Neural crest cell (in vitro differentiated cells): ENCODE measurements around the gene TMEM132A. TPM values are rescaled to one million over a fixed set of nuclear protein-coding genes. Genes with fewer than 3 reads are reported as not detected.

Source experiments
- DNase-seq: peaks from one replicate; pipeline ENCODE4 v3.0.0; 2021; ENCODE audit warnings: low read depth, mixed read lengths, low spot score
- H3K27ac Mint-ChIP-seq: one replicate; pipeline ENCODE4 v1.8.0; 2021; ENCODE audit warnings: mild to moderate bottlenecking, mixed read lengths; ENCODE audit not compliant: unreplicated experiment
- H3K27me3 Mint-ChIP-seq: 2 replicates; pipeline ENCODE4 v1.8.0; 2021; ENCODE audit warnings: low read depth, mild to moderate bottlenecking, mixed read lengths
- H3K36me3 Mint-ChIP-seq: 2 replicates; pipeline ENCODE4 v1.8.0; 2021; ENCODE audit warnings: low read depth, mild to moderate bottlenecking, mixed read lengths
- H3K4me1 Mint-ChIP-seq: 2 replicates; pipeline ENCODE4 v1.8.0; 2021; ENCODE audit warnings: mixed read lengths
- H3K4me3 Mint-ChIP-seq: one replicate; pipeline ENCODE4 v1.8.0; 2021; ENCODE audit warnings: mild to moderate bottlenecking, mixed read lengths
- H3K9me3 Mint-ChIP-seq: 2 replicates; pipeline ENCODE4 v1.8.0; 2021; ENCODE audit warnings: mixed read lengths
- total RNA-seq: library from RNA; stranded (reverse); gene quantifications from 2 replicates; pipeline ENCODE4 v1.2.1, GENCODE V29; 2021
- TF ChIP-seq, protein P1 (sequence below): fragments of 200-600 bp; sonication (generic); conservative IDR thresholded peaks from 2 replicates; pipeline ENCODE4 v1.5.0; 2021; ENCODE audit warnings: antibody characterized with exemption, mild to moderate bottlenecking

TMEM132A gene
- total RNA-seq, 1 donor from 2014 or later = 216 TPM

- Mint-ChIP-seq H3K4me1 (no peaks in the 10 kb centered on the region), H3K27me3 (no peaks in the 10 kb centered on the region), H3K4me3 (no peak overlapping the region), H3K9me3 (peaks cover 11% of the 10 kb centered on the region), H3K27ac (no peak overlapping the region), H3K36me3 (peaks cover 7% of the 10 kb centered on the region)
- no peak for DNase-seq
- TF ChIP-seq, protein P1, sequence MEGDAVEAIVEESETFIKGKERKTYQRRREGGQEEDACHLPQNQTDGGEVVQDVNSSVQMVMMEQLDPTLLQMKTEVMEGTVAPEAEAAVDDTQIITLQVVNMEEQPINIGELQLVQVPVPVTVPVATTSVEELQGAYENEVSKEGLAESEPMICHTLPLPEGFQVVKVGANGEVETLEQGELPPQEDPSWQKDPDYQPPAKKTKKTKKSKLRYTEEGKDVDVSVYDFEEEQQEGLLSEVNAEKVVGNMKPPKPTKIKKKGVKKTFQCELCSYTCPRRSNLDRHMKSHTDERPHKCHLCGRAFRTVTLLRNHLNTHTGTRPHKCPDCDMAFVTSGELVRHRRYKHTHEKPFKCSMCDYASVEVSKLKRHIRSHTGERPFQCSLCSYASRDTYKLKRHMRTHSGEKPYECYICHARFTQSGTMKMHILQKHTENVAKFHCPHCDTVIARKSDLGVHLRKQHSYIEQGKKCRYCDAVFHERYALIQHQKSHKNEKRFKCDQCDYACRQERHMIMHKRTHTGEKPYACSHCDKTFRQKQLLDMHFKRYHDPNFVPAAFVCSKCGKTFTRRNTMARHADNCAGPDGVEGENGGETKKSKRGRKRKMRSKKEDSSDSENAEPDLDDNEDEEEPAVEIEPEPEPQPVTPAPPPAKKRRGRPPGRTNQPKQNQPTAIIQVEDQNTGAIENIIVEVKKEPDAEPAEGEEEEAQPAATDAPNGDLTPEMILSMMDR = no peak
These were observed 42.6 kb downstream of the TMEM132A start for GRCh38 chr11:60966890-60967289.

DNA sequence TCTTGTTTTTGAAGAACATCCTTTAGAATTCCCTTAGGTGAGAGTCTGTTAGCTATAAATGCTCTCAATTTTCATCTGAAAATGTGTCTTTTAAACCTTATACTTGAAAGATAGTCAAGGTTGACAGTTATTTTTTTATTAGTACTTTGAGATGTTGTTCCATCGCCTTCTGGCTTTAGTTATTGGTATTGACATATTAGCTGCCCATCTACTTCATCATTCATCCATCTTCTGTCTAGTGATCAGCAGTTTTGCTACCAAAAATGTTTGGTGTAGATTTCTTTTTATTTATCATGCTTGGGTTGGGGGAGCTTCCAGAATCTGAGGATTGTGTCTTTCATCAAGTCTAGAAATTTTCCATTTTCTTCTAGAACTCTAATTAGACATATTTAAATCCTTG lies 44.0 kb downstream of the TMEM132A start:
- no peak for DNase-seq
- no peak overlapping the region for H3K4me3 Mint-ChIP-seq
- H3K27ac Mint-ChIP-seq = no peak overlapping the region
- H3K9me3 Mint-ChIP-seq = peaks cover 11% of the 10 kb centered on the region
- TF ChIP-seq, protein P1 = no peak
- H3K4me1 Mint-ChIP-seq = no peaks in the 10 kb centered on the region
- peaks cover 7% of the 10 kb centered on the region for H3K36me3 Mint-ChIP-seq
- no peaks in the 10 kb centered on the region for H3K27me3 Mint-ChIP-seq

GRCh38 chr11:60970369-60970774 lies 46.1 kb downstream of the TMEM132A start:
- Mint-ChIP-seq H3K27ac (peak overlapping the region; percentile 31), H3K4me3 (no peak overlapping the region), H3K36me3 (peaks cover 7% of the 10 kb centered on the region), H3K4me1 (peaks cover 16% of the 10 kb centered on the region), H3K9me3 (peaks cover 11% of the 10 kb centered on the region), H3K27me3 (no peaks in the 10 kb centered on the region)
- TF ChIP-seq, protein P1 = peak; percentile 73
- peak; percentile 40 for DNase-seq

- peaks cover 19% of the 10 kb centered on the region for H3K4me1 Mint-ChIP-seq
- DNase-seq = no peak
- H3K9me3 Mint-ChIP-seq = peaks cover 11% of the 10 kb centered on the region
- H3K36me3 Mint-ChIP-seq = peaks cover 7% of the 10 kb centered on the region
- no peak overlapping the region for H3K4me3 Mint-ChIP-seq
- TF ChIP-seq, protein P1 = no peak
- H3K27ac Mint-ChIP-seq = no peak overlapping the region
- H3K27me3 Mint-ChIP-seq = no peaks in the 10 kb centered on the region
These were observed 46.6 kb downstream of the TMEM132A start for GRCh38 chr11:60970890-60971289.

GRCh38 chr11:60971520-60971919 lies 47.3 kb downstream of the TMEM132A start, which contains the start of gene CD6:
TSS of gene CD6 (plus strand) at chr11:60971680. CDS start at chr11:60971866, 186 bp downstream.
- peaks cover 23% of the 10 kb centered on the region for H3K4me1 Mint-ChIP-seq
- peaks cover 11% of the 10 kb centered on the region for H3K9me3 Mint-ChIP-seq
- TF ChIP-seq, protein P1 = no peak
- no peaks in the 10 kb centered on the region for H3K27me3 Mint-ChIP-seq
- H3K4me3 Mint-ChIP-seq = no peak within 1 kb of the TSS
- H3K36me3 Mint-ChIP-seq = peaks cover 7% of the 10 kb centered on the region
- no peak within 1 kb of the TSS for H3K27ac Mint-ChIP-seq
- no peak for DNase-seq
